ENCODE results near the gene RNF135.
A peak's percentile ranks its signal among the peaks of the same experiment; 100 is the strongest.
"Not testable (repeated sequence)": the region's sequence is repeated elsewhere in the genome, so short reads cannot be mapped to it uniquely, and the experiment has no call there.

The RNF135 gene

DNA sequence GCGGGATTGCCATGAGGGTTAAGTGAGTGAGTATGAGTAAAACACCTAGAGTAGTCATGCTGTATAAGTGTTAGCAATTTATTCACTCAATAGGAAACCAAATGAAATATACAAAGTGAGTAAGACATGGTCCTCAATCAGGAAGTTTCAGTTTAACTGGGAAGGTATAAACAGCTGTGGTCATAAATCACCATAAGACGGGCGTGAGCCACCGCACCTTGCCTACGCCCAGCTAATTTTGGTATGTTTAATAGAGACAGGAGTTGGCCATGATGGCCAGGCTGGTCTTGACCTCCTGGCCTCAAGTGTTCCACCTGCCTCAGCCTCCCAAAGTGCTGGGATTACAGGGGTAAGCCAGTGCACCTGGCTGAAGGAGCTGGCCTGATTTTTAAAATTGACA is 27.0 kb downstream of the RNF135 start:
- H3K4me3 ChIP-seq (ENCODE audit: low read depth, low read length) = no peak overlapping the region

DNA sequence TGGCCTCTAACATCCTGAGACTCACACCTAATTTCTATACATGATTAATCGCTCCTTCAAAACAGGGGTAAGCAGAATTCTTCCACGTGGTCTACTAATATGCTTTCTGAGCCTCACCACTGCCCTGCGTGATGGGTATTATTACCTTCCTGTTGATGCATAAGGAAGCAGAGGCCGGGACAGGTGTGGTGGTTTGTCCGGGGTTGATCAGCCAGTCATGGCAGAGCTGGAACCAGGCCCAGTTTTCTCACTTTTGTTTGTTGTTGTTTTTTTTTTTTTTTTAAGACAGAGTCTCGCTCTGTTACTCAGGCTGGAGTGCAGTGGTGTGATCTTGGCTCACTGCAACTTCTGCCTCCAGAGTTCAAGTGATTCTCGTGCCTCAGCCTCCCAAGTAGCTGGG is 31.2 kb downstream of the RNF135 start:
- no peak overlapping the region for H3K4me3 ChIP-seq (ENCODE audit: low read depth, low read length)

DNA sequence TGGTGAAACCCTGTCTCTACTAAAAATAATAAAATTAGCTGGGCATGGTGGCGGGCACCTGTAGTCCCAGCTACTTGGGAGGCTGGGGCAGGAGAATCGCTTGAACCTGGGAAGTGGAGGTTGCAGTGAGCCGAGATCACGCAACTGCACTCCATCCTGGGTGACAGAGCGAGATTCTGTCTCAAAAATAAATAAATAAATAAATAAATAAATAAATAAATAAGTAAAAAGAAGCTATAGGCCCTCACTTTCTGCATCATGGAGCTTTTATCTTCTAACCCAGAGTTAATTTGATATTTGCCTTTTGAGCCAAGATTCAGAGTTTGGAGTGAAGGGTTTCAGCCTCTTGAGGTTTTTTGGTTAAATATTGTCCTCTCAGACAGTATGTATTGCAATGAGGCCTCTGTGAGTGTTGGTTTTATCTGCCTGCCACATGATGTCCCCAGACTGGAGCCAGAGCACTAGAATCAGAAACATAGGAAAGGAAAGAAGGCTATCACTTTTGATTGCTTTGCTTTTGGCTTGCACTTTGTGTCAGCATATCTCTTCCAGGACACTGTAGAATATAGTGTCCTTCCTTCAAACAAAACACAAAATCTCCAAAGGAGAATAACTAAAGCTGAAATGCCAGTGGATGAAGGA is 32.5 kb downstream of the RNF135 start:
- H3K4me3 ChIP-seq (ENCODE audit: low read depth, low read length) = no peak overlapping the region

DNA sequence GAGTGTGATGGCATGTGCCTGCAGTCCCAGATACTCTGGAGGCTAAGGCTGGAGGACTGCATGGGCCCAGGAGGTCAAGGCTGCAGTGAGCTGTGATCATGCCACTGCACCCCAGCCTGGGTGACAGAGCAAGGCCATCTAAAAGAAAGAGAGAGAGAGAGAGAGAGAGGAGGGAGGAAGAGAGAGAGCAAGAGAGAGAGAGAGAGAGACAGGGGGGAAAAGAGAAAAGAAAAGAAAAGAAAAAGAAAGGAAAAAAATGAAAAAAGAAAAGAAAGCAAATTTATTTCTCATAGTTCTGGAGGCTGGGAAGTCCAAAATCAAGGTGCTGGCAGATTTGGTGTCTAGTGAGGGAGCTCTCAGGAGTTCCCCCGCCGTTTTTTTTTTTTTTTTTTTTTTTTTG is 33.3 kb downstream of the RNF135 start:
- no peak overlapping the region for H3K4me3 ChIP-seq (ENCODE audit: low read depth, low read length)

DNA sequence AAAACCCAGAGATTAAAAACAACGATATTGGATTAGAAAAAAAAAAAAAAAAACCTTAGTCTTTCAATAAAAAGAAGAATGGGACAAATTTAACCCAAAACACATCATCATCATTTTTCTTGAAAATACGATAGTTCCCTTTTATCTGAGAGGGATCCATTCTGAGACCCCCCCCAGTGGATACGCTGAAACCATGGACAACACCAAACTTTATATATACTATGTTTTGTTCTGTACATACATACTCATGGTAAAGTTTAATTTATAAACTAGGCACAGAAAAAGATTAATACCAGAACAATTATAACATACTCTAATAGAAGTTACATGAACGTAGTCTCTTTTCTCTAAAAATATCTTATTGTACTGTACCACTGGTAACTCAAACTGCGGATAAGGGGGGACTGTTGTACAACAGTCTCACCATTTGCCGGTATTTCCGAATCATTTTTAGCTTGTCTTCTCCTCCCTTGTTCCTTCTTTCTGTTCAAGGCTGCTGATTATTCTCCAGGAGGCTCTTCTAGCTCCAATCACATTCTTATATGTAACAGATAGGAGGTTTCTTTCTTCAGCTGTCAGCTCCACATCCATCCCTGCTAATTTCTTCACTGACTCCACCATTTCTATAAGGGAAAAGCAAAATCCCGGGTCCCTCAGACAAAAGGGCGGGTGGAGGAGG is 37.0 kb downstream of the RNF135 start:
- peak overlapping the region; percentile 67 for H3K4me3 ChIP-seq (ENCODE audit: low read depth, low read length)

DNA sequence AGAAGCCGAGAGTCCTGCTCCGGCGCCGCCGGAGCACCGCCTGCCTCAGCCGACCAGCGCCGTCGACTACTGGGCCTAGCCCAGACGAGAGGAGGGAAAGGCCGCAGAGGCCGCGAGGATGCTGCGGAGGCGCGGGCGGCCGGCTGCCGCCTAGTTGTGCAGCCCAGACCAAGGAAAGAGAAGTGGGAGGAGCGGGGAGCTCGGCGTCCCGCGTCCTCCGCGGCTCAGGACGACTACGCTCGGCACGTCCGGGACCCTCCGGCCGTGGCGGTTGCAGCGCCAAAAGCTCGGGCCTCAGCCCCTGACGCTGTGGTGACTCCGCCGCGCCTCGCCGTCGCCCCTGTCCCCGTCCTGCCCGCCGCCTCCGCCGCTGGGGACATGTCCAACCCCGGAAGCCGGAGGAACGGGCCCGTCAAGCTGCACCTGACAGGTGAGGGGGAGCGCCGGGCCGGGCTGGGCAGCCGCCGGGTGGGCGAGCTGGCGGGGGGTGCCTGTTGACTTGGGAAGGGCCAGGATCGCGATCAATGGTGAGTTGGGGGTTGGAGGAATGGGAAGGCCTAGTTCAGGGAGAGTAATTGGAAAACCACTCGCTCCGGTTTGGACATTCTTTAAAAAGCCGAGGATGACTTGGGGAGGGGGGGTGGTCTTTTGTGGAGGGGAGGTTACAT is 37.7 kb downstream of the RNF135 start:
- H3K4me3 ChIP-seq (ENCODE audit: low read depth, low read length) = peak overlapping the region; percentile 67

DNA sequence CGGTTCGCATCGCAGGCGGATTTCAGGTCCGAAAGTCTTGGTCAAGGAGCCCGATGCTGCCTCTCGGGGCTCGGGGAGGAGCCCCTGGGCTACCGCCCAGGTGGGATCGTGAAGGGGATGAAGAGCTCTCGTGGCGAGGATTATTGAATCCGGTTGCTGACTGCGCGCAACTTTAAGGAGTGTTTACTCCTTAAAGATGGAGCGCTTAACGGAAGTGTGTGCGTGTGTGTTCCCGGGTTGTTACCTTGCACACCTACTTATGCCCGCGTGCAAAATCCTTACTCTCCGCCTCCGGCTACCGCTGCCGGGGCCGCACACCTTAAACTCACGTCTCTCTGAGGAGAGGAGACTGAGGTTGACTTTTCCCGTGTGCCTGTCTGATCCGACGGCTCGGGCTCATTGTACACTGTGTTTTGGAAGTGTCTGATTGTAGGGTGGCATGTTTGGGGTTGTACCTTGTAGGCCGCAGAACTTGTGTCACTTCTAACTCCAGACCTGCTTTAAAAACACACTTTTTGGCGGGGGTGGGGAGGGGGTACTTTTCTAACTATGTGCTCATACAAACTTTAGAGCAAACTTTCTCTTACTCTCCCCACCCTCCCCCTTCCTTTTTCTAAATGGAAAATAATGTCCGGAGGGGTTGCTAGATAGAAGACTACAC is 38.3 kb downstream of the RNF135 start:
- H3K4me3 ChIP-seq (ENCODE audit: low read depth, low read length) = peak overlapping the region; percentile 67

DNA sequence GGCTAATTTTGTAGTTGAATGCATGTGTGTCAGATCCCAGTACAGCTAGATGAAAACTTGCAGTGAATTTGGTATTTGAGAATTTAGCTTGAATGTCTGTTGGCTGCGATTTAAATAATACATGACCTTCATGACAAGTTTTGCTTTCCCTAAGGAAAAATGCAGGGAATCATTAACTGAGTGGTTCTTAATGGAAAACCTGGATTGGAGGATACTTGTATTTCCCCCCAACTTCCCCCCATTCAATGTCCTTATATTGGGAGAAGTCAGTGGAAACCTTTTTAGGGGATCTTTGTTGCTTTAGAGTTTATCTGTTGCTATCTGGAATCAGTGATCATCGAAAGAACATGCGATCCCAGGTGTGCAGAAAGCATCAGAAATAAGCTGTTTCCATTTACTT is 39.2 kb downstream of the RNF135 start:
- not testable (repeated sequence) for H3K4me3 ChIP-seq (ENCODE audit: low read depth, low read length)

DNA sequence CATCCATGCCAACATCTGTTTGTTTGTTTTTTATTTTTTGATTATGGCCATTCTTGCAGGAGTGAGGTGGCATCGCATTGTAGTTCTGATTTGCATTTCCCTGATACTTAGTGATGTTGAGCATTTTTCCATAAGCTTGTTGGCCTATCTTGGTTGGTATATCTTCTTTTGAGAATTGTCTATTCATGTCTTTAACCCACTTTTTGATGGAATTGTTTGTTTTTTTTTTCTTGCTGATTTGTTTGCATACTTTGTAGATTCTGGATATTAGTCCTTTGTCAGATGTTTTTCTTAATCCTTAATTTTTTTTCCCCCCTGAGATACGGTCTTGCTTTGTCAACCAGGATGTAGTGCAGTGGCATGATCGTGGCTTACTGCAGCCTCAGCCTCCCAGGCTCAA is 43.0 kb downstream of the RNF135 start:
- no peak overlapping the region for H3K4me3 ChIP-seq (ENCODE audit: low read depth, low read length)

DNA sequence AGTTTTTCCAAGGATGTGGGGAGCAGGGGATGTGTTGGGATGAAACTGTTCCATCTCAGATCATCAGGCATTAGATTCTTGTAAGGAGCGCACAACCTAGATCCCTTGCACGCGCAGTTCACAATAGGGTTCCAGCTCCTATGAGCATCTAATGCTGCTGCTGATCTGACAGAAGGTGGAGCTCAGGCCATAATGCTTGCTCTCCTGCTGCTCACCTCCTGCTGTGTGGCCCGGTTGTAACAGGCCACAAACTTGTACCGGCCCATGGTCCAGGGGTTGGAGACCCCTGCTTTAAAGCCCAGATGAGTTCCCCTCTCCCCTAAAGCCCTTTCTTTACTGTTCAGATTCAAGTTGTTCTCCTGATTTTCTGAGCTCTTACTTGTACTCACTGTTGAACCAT is 44.8 kb downstream of the RNF135 start:
- H3K4me3 ChIP-seq (ENCODE audit: low read depth, low read length) = no peak overlapping the region

DNA sequence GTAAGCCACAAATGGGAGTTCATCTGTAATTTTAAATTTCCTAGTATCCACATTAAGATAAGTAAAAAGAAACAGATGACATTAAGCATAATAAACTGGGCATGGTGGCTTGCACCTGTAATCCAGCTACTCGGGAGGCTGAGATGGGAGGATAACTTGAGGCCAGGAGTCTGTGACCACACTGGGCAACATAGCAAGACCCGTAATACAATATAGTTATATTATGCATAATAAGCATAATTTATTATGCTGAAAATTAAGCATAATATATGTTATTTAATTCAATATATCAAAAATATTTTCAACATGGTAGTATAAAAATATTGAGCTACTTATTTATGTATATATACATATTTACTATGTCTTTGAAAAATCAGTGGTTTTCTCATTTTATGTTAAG is 48.2 kb downstream of the RNF135 start:
- H3K4me3 ChIP-seq (ENCODE audit: low read depth, low read length) = no peak overlapping the region

DNA sequence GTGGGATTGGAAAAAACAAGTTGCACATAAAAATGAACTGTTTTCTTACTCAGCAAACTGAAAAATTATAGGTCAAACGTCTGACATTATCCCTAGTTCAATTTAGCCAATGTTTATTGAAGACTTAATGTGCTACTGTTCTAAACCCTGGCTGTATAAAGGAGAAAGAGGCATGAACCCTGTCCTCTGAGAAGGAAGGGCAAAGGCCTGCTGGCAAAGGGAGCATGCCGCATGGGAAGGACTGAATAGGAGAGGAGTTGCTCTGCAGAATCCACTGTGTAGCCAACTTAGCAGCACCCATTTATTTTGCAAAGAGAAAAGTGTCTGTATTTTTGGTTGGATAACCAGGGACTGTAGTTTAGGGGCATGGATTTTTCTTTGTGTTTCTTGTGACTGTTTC is 52.3 kb downstream of the RNF135 start:
- H3K4me3 ChIP-seq (ENCODE audit: low read depth, low read length) = not testable (repeated sequence)

DNA sequence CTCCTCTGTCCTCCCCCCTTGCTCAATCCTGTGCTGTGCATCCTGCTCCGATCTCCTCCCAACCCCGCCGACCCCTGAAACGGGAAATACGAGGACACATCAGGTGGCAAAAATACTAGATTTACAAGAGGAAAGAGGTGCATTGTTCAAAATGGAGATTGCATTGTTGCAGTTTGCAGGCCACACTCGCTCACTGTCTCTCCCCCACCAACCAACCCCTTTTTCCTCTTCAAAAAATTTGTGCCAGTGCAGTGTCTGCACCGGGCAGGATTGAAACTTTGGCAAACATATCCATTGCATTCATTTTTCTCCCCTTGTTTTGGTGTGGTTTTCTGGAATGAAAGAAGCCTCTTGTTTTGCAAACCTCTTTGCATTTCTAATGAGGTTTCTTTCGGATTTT is 61.0 kb downstream of the RNF135 start:
- H3K4me3 ChIP-seq (ENCODE audit: low read depth, low read length) = no peak overlapping the region

DNA sequence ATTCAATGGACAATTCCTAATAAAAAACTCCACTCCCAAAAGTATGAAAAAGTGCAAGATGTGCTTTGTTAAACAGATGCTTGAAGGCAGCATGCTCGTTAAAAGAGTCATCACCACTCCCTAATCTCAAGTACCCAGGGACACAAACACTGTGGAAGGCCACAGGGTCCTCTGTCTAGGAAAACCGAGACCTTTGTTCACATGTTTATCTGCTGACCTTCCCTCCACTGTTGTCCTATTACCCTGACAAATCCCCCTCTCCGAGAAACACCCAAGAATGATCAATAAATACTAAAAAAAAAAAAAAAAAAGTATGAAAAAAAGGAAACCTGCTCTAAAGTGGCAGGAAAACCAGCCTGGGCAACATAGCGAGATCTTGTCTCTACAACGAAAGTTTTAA is 64.8 kb downstream of the RNF135 start:
- not testable (repeated sequence) for H3K4me3 ChIP-seq (ENCODE audit: low read depth, low read length)

DNA sequence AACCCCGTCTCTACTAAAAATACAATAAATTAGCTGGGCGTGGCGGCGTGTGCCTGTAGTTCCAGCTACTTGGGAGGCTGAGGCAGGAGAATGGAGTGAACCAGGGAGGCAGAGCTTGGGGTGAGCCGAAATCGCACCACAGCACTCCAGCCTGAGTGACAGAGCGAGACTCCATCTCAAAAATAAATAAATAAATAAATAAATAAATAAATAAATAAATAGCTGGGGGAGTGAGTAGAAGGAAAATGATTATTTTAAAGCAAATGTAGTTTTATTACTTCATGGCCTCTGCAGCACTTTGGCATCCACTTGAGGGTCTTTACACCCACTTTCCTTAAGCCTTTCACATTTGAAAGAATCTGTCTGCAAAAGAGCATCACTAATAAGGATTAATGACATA is 70.0 kb downstream of the RNF135 start:
- not testable (repeated sequence) for H3K4me3 ChIP-seq (ENCODE audit: low read depth, low read length)

DNA sequence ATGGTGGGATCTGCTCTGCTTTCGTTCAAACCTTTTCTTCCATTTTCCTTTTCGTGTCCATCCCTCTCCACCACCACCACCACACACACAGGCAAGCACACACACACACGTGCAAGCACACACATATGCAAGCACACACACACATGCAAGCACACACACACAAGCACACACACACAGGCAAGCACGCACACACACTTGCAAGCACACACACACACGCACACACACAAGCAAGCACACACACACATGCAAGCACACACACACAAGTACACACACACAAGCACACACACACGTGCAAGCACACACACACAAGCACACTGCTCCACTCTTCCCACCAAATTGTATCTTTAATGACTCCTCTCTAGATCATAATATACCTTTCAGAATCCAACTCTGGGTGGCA is 71.5 kb downstream of the RNF135 start:
- not testable (repeated sequence) for H3K4me3 ChIP-seq (ENCODE audit: low read depth, low read length)

DNA sequence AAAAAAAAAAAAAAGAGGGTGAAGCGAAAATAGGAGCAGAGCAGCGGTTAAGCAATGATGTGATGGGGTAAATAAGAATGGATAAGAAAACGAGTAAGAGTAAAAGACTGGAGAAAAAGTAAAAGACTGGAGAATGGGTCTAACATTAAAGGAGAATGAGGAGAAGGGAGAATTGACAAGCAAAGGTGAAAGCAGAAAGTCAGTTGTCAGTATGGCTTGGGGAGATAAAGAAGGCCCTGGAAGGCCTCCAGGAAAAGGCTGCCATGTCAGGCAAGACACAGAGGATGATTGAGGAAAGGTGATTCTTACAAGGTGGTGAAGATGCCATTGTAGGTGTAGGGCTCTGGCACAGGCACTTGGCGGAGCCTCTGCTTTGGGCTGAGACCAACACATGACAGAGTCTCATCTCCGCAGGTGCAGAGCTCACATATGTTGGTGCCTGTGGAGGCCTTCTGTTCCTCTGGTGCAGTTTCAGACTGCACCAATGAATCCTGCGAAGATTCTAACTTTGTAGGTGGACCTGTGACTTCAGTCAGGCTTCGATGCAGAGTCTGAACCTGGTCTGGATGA is 76.1 kb downstream of the RNF135 start:
- H3K4me3 ChIP-seq (ENCODE audit: low read depth, low read length) = not testable (repeated sequence)

DNA sequence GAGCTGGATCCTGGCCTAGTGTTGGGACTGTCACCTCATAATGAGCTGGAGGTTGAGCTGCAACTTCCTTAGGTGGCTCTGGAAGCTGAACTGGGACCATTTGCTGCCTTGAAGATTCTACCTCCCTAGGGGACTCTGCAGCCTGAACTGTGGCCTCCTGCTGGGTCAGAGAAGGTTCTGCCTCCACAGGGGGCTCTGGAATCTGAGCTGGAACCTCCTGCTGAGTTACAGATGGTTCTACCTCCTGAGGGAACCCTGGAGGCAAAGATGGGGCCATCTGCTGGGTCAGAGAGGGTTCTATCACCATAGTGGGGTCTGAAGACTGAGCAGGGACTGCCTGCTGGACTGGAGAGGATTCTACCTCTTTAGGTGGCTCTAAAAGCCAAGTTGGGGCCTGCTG is 77.3 kb downstream of the RNF135 start:
- no peak overlapping the region for H3K4me3 ChIP-seq (ENCODE audit: low read depth, low read length)

DNA sequence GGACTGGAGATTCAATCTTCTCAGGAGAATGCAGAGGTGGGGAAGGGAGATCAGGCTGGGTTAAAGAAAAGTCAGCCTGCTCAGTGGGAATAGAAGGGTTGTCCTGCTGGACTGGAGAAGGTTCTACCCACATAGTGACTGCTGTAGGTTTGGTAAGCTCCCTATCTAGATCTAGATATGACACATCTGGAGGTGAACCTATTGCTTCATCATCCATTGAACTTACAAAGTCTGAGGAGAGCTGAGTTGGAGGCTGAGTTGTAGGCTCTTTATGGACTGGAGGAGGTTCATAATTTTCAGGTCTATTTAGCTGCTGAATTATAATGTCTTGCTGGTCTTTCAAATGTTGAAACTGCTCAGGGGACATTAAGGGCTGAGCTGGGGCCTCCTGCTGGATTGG is 77.9 kb downstream of the RNF135 start:
- H3K4me3 ChIP-seq (ENCODE audit: low read depth, low read length) = no peak overlapping the region
